ENCODE measurements around the gene DLX6.

GRCh38 chr7:97027427-97028234 lies 22.3 kb downstream of the DLX6 start:
- TF ChIP-seq, protein P1, sequence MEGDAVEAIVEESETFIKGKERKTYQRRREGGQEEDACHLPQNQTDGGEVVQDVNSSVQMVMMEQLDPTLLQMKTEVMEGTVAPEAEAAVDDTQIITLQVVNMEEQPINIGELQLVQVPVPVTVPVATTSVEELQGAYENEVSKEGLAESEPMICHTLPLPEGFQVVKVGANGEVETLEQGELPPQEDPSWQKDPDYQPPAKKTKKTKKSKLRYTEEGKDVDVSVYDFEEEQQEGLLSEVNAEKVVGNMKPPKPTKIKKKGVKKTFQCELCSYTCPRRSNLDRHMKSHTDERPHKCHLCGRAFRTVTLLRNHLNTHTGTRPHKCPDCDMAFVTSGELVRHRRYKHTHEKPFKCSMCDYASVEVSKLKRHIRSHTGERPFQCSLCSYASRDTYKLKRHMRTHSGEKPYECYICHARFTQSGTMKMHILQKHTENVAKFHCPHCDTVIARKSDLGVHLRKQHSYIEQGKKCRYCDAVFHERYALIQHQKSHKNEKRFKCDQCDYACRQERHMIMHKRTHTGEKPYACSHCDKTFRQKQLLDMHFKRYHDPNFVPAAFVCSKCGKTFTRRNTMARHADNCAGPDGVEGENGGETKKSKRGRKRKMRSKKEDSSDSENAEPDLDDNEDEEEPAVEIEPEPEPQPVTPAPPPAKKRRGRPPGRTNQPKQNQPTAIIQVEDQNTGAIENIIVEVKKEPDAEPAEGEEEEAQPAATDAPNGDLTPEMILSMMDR (IDR thresholded peaks at IDR 0.05), result peak; percentile 67 to 80 (median 77)
- no peak for TF ChIP-seq EP300 (IDR thresholded peaks at IDR 0.05; ENCODE audit: low read depth)

Measured in transverse colon (tissue), 3 donors.